Effector memory CD4-positive, alpha-beta T cell (primary cell): ENCODE results near the gene TNIP3.

ENCODE experiments used
- DNase-seq, 3 donors: peaks; one replicate each; pipeline ENCODE4 v3.0.0-alpha.2; 2020
- H3K27ac ChIP-seq: 2 replicates; pipeline ENCODE4 v1.7.0; 2013; ENCODE audit warnings: mild to moderate bottlenecking, low read length, moderate library complexity; ENCODE audit not compliant: insufficient read depth, poor library complexity, severe bottlenecking
- H3K27me3 ChIP-seq: replicated peaks from 2 replicates; pipeline ENCODE4 v1.7.0; 2013; ENCODE audit warnings: mild to moderate bottlenecking, low read length; ENCODE audit not compliant: insufficient read depth, control insufficient read depth, poor library complexity, severe bottlenecking
- H3K36me3 ChIP-seq: 2 replicates; pipeline ENCODE4 v1.7.0; 2013; ENCODE audit warnings: mild to moderate bottlenecking, low read length, moderate library complexity; ENCODE audit not compliant: control insufficient read depth, insufficient read depth
- H3K4me1 ChIP-seq: 2 replicates; pipeline ENCODE4 v1.7.0; 2013; ENCODE audit warnings: low read length, mild to moderate bottlenecking; ENCODE audit not compliant: control insufficient read depth, insufficient read depth, poor library complexity, severe bottlenecking
- H3K4me3 ChIP-seq: 2 replicates; pipeline ENCODE4 v1.7.0; 2013; ENCODE audit warnings: low read length, low read depth, mild to moderate bottlenecking; ENCODE audit not compliant: insufficient read depth, poor library complexity, severe bottlenecking
- H3K9me3 ChIP-seq: 2 replicates; pipeline ENCODE4 v1.7.0; 2013; ENCODE audit warnings: mild to moderate bottlenecking, low read length, moderate library complexity; ENCODE audit not compliant: control insufficient read depth

TNIP3 gene

DNA sequence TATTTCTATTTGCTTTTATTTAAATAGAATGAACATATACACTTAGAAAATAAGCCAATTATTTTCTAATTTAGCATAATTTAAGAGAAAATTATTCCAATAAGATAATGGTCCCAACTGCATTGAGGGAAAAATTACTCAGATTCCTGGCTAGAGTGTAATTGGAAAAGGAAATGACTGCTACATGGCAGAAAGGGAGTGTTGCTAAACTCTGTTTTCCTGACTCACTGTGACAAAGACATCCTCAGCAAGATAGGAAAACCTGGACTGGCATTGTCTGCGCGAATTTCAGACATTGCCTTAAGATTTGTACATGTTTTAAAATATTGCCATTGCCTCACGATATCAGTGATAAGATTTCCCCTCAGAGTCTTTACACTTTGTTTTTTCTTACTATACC is 8.2 kb downstream of the TNIP3 start:
- no peaks in the 10 kb centered on the region for H3K36me3 ChIP-seq
- H3K4me1 ChIP-seq, result peaks cover 34% of the 10 kb centered on the region
- no peaks in the 10 kb centered on the region for H3K27me3 ChIP-seq
- H3K27ac ChIP-seq, result no peak overlapping the region
- no peaks in the 10 kb centered on the region for H3K9me3 ChIP-seq
- DNase-seq, result no peak
- no peak overlapping the region for H3K4me3 ChIP-seq

DNA sequence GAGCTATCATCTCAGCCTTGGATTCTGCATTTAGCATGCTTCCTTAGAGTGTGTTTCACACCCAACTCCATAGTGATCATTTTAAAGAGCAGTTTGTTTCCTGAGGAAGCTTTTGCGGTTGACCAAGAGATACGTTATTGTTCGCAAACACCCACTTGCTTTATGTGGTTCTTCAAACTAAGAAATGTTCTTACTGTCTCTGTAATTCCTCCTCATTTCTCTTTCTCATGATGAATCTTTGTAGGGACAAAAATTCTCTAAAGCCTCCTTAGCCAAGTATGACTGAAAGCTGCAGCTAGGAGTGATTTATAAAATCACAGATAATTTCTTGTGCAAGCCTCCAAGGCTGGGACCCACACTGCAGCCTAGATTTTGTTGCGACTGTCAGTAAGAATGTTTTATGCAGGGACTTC is 10.0 kb downstream of the TNIP3 start:
- Histone ChIP-seq H3K9me3 (no peaks in the 10 kb centered on the region), H3K27ac (peak overlapping the region; percentile 23), H3K4me1 (peaks cover 38% of the 10 kb centered on the region), H3K36me3 (no peaks in the 10 kb centered on the region), H3K27me3 (no peaks in the 10 kb centered on the region), H3K4me3 (peak overlapping the region; percentile 3)
- no peak for DNase-seq

DNA sequence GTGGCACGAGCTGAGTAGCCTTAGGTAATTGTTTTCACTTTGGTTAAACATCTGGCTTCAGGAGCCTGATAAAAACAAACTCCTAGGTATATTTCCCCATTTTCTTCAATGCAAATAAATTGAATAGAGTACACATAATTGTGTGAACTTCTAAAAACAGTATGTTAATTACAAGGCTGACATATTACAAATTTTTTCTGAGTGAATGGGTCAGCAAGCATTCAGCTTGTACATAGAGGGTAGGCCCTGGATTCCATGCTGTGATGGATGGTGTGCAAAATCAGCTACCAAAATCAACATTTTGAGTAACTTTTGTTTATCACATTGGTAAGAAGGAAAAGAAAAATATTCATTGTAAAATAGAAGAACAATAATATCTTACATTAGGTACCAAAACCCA is 12.2 kb downstream of the TNIP3 start:
- no peaks in the 10 kb centered on the region for H3K9me3 ChIP-seq
- no peak for DNase-seq
- no peak overlapping the region for H3K4me3 ChIP-seq
- H3K36me3 ChIP-seq, result no peaks in the 10 kb centered on the region
- H3K4me1 ChIP-seq, result peaks cover 38% of the 10 kb centered on the region
- no peaks in the 10 kb centered on the region for H3K27me3 ChIP-seq
- no peak overlapping the region for H3K27ac ChIP-seq

DNA sequence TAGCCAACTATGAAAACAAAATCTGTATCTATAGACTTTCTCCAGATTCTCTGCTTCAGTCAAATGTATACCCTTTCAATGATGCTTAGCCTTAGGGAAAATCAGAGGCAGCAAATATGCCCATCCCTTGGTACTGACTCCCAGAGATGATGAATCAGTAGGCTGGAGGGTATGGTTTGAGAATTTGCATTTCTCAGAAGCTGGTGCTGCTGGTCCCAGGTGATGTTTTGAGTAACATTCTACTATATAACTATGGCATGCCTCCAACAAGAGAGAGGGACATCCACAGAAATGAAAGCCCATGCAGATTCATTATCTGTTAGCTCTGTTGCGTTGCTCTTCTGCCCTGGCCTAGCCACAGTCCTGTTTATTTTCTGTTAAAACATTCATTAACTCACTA is 13.6 kb downstream of the TNIP3 start:
- DNase-seq, result no peak
- Histone ChIP-seq H3K4me3 (no peak overlapping the region), H3K27ac (no peak overlapping the region), H3K36me3 (no peaks in the 10 kb centered on the region), H3K9me3 (no peaks in the 10 kb centered on the region), H3K27me3 (no peaks in the 10 kb centered on the region), H3K4me1 (peaks cover 31% of the 10 kb centered on the region)

DNA sequence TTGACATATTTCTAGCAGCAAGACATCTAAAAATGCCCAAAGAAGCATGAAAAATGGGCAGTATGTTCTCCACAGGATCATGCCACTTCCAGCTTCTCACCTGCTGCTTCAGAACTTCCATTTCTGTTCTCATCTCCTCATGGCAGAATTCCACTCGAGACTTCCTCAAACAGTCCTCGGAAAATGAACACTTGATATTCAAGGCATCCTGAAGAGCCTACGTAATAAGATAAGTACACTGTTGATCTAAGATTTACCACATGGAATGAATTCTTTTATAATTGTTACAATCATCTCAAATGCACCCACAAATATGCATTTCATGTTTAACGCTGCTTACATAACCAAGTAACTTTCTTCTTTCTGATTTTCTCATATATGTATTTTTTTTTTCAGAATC is 14.1 kb downstream of the TNIP3 start:
- H3K27ac ChIP-seq, result no peak overlapping the region
- no peak overlapping the region for H3K4me3 ChIP-seq
- no peaks in the 10 kb centered on the region for H3K9me3 ChIP-seq
- peaks cover 26% of the 10 kb centered on the region for H3K4me1 ChIP-seq
- H3K36me3 ChIP-seq, result no peaks in the 10 kb centered on the region
- no peaks in the 10 kb centered on the region for H3K27me3 ChIP-seq
- no peak for DNase-seq

DNA sequence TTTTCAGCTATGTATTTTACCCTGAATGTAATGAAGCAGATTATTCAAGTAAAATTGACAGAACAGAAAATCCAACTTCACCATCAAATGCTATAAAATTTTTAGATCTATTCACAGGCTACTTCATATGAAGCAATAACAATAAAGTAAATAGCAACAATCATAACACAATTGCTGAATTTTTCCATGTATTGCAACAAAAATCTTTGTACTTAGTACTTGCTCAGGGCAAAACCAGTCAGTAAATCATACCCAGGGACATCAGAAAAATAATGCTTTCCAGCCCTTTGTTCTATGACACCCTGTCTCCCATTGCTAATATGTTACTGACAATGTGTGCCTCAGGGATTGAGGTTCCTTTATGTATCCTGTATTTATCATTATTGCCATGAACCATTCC is 15.5 kb downstream of the TNIP3 start:
- Histone ChIP-seq H3K27me3 (no peaks in the 10 kb centered on the region), H3K27ac (no peak overlapping the region), H3K4me1 (peaks cover 16% of the 10 kb centered on the region), H3K36me3 (no peaks in the 10 kb centered on the region), H3K9me3 (no peaks in the 10 kb centered on the region), H3K4me3 (no peak overlapping the region)
- no peak for DNase-seq

DNA sequence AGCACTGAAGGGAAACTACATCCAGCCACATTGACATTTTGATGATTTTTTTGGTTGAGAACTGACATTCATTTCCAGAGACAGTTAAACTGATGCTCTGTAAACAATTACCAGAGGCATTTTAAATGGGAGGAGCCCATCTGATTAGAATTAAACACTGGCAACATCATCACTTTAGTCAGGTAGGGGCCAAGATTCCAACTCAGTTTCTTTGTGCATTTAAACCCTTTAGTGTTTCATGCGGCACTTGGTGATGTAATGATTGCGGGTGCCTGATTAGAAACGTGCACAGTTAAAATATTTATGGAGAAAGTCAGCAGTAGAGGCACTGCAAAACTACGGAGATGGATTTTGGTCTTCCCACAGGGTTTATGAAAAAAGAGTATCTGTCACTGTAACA is 16.1 kb downstream of the TNIP3 start:
- H3K4me1 ChIP-seq, result peaks cover 10% of the 10 kb centered on the region
- H3K36me3 ChIP-seq, result no peaks in the 10 kb centered on the region
- no peak for DNase-seq

DNA sequence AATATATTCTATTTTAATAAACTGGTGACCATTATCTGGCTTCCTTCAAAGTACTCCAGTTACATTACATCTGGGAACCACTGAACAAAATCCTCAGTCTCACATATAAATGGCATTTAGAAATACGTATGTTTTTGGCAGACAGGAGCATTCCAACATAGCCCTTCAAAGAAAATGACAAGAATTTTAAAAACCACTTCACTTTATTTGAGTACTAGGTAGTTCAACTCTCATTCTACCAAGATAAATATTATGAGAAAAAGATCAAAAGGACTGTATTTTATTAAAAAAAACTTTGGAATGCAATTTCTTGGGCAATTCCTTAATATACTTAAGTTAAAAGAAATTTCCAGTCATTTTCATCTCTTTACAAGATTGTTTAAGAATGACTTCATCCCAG is 17.6 kb downstream of the TNIP3 start:
- Histone ChIP-seq H3K9me3 (no peaks in the 10 kb centered on the region), H3K36me3 (no peaks in the 10 kb centered on the region), H3K27me3 (no peaks in the 10 kb centered on the region), H3K4me1 (peaks cover 5% of the 10 kb centered on the region), H3K4me3 (no peak overlapping the region), H3K27ac (no peak overlapping the region)
- DNase-seq, result no peak

More for the DNA sequence above, 16.1 kb downstream of the TNIP3 start:
- no peaks in the 10 kb centered on the region for H3K9me3 ChIP-seq
- H3K4me3 ChIP-seq, result no peak overlapping the region
- no peak overlapping the region for H3K27ac ChIP-seq
- H3K27me3 ChIP-seq, result no peaks in the 10 kb centered on the region

DNA sequence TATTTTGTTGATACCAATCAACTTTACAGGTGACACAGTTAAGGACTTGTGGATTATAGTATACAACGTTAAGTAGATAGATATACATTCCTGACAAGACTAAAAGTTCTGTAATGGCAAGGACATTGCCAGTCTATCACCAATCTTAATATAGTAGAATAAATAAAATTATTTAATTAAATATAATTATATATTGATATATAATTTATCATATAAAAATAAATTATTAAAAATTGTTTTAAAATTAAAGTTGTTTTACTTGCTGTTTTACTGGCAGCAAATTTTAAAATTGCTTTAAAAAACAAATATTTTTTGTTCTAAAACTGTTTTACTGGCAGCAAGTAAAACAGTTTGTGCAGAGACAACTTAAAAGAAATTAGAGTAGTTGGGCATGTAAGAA is 18.7 kb downstream of the TNIP3 start:
- Histone ChIP-seq H3K27me3 (no peaks in the 10 kb centered on the region), H3K27ac (no peak overlapping the region), H3K9me3 (no peaks in the 10 kb centered on the region), H3K4me3 (no peak overlapping the region), H3K36me3 (no peaks in the 10 kb centered on the region), H3K4me1 (no peaks in the 10 kb centered on the region)
- DNase-seq, result no peak

DNA sequence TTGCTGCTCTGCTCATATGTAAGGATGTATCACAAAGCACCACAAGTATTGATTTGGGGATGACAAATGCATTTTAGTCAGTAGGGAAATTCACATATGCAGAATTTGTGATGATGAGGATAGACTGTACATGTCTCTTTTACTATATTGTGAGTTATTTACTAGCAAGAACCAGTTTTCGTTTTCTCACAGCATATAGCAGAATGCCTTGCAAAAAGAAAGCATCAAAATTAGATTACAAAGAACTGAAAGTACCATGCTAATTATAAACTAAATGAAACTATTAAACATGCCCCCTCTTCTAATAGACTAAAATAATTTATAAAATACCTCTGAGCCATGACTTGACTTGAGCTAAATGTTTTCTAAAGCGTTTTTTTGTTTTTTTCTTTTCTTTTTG is 20.1 kb downstream of the TNIP3 start:
- no peaks in the 10 kb centered on the region for H3K27me3 ChIP-seq
- H3K4me3 ChIP-seq, result no peak overlapping the region
- no peaks in the 10 kb centered on the region for H3K9me3 ChIP-seq
- no peak overlapping the region for H3K27ac ChIP-seq
- peaks cover 6% of the 10 kb centered on the region for H3K4me1 ChIP-seq
- no peak for DNase-seq
- no peaks in the 10 kb centered on the region for H3K36me3 ChIP-seq

DNA sequence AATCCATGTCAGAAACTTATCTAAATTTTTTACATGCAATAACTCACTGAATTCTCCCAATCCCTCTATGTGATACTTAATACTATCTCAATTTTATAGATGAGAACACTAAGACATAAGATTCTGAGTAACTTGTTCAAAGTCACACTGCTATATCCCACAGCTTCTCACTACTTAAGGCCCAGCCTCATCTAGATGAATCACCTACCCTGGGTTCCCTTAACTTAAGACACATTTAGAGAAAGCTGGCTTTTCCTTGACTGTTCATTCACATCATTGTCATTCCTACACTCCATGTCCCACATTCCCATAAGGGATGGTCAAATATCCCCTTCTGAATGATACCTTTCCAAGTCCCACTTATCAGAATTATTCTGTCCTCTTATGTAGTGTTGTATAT is 21.0 kb downstream of the TNIP3 start:
- H3K4me1 ChIP-seq, result peaks cover 6% of the 10 kb centered on the region
- H3K9me3 ChIP-seq, result no peaks in the 10 kb centered on the region
- H3K36me3 ChIP-seq, result no peaks in the 10 kb centered on the region
- DNase-seq, result no peak
- no peak overlapping the region for H3K4me3 ChIP-seq
- no peaks in the 10 kb centered on the region for H3K27me3 ChIP-seq
- H3K27ac ChIP-seq, result no peak overlapping the region
